ENCODE data around the gene GNS. TPM values are rescaled to one million over a fixed set of nuclear protein-coding genes. Genes with fewer than 3 reads are reported as not detected.

GNS gene
- total and polyA plus RNA-seq, 5 experiments from 2014 or later, result 30.1 to 39.8 (median 36.3) TPM

GRCh38 chr12:64767495-64767894, 8.3 kb upstream of the GNS start:
- no peaks in the 10 kb centered on the region for H3K4me1 Mint-ChIP-seq
- ATAC-seq (no peak), DNase-seq (no peak)
- no peak overlapping the region for H3K27ac Mint-ChIP-seq
- POLR2A ChIA-PET, result no interaction called here
- H3K36me3 Mint-ChIP-seq, result peaks cover 0 to 10% (median 7%) of the 10 kb centered on the region in 3 donors
- H3K9me3 Mint-ChIP-seq, result peaks cover 0 to 9% (median 2%) of the 10 kb centered on the region in 9 donors
- H3K27me3 Mint-ChIP-seq, result peaks cover 5 to 13% (median 6%) of the 10 kb centered on the region in 5 donors
- no peak overlapping the region for H3K4me3 Mint-ChIP-seq

- peak in 3 of 10 donors; percentile 17 to 44 (median 41) for DNase-seq
- Mint-ChIP-seq H3K27ac (peak overlapping the region in 5 of 10 donors; percentile 34 to 78 (median 68)), H3K27me3 (peaks cover 0 to 1% (median 0%) of the 10 kb centered on the region in 5 donors), H3K4me1 (peaks cover 11 to 51% (median 38%) of the 10 kb centered on the region in 4 donors), H3K9me3 (no peaks in the 10 kb centered on the region), H3K4me3 (peak overlapping the region in 4 of 10 donors; percentile 23 to 94 (median 27)), H3K36me3 (peaks cover 0 to 4% (median 0%) of the 10 kb centered on the region in 3 donors)
- POLR2A ChIA-PET, result interaction anchor here (0.6 to 2.7 kb wide), 2 partner anchors 16 to 20 kb away, joined by 3 to 9 read pairs; no protein-coding TSS in a partner anchor
- ATAC-seq, result peak in 1 of 2 donors; percentile 26
Observed at GRCh38 chr12:64760808-64761573, 1.8 kb upstream of the GNS start.

GRCh38 chr12:64757771-64758170, 1.4 kb downstream of the GNS start:
- peak overlapping the region; percentile 6 to 86 (median 76) for H3K27ac Mint-ChIP-seq
- H3K4me3 Mint-ChIP-seq, result peak overlapping the region; percentile 6 to 97 (median 64)
- H3K27me3 Mint-ChIP-seq, result no peaks in the 10 kb centered on the region

GRCh38 chr12:64756376-64756775, 2.8 kb downstream of the GNS start:
- H3K4me1 Mint-ChIP-seq, result peaks cover 17 to 70% (median 47%) of the 10 kb centered on the region in 4 donors
- no peak overlapping the region for H3K4me3 Mint-ChIP-seq
- ATAC-seq (no peak), DNase-seq (no peak)
- peaks cover 0 to 37% (median 3%) of the 10 kb centered on the region in 3 donors for H3K36me3 Mint-ChIP-seq
- H3K27me3 Mint-ChIP-seq, result no peaks in the 10 kb centered on the region
- POLR2A ChIA-PET, result no interaction called here
- no peaks in the 10 kb centered on the region for H3K9me3 Mint-ChIP-seq
- peak overlapping the region in 5 of 10 donors; percentile 7 to 83 (median 44) for H3K27ac Mint-ChIP-seq

More at GRCh38 chr12:64757771-64758170, 1.4 kb downstream of the GNS start:
- ATAC-seq (no peak), DNase-seq (no peak)
- Mint-ChIP-seq H3K9me3 (no peaks in the 10 kb centered on the region), H3K4me1 (peaks cover 17 to 74% (median 48%) of the 10 kb centered on the region in 4 donors), H3K36me3 (peaks cover 0 to 25% (median 3%) of the 10 kb centered on the region in 3 donors)
- POLR2A ChIA-PET, result no interaction called here

GRCh38 chr12:64753427-64753826, 5.8 kb downstream of the GNS start:
- POLR2A ChIA-PET, result no interaction called here
- ATAC-seq (no peak), DNase-seq (no peak)
- Mint-ChIP-seq H3K9me3 (no peaks in the 10 kb centered on the region), H3K36me3 (peaks cover 0 to 60% (median 14%) of the 10 kb centered on the region in 3 donors), H3K4me3 (no peak overlapping the region), H3K27me3 (no peaks in the 10 kb centered on the region), H3K4me1 (peaks cover 12 to 51% (median 30%) of the 10 kb centered on the region in 4 donors), H3K27ac (peak overlapping the region in 3 of 10 donors; percentile 0 to 46 (median 20))

- ATAC-seq (no peak), DNase-seq (no peak)
- no peaks in the 10 kb centered on the region for H3K9me3 Mint-ChIP-seq
- H3K4me1 Mint-ChIP-seq, result peaks cover 12 to 48% (median 27%) of the 10 kb centered on the region in 4 donors
- POLR2A ChIA-PET, result no interaction called here
- H3K36me3 Mint-ChIP-seq, result peaks cover 0 to 66% (median 15%) of the 10 kb centered on the region in 3 donors
- peak overlapping the region in 2 of 10 donors; percentile 0 to 20 for H3K27ac Mint-ChIP-seq
- no peaks in the 10 kb centered on the region for H3K27me3 Mint-ChIP-seq
- no peak overlapping the region for H3K4me3 Mint-ChIP-seq
Observed at GRCh38 chr12:64752833-64753238, 6.4 kb downstream of the GNS start.

- Mint-ChIP-seq H3K4me3 (no peak overlapping the region), H3K27ac (peak overlapping the region in 1 of 10 donors; percentile 8), H3K36me3 (peaks cover 4 to 73% (median 17%) of the 10 kb centered on the region in 3 donors), H3K9me3 (no peaks in the 10 kb centered on the region), H3K4me1 (peaks cover 11 to 41% (median 20%) of the 10 kb centered on the region in 4 donors), H3K27me3 (no peaks in the 10 kb centered on the region)
- POLR2A ChIA-PET, result no interaction called here
- no peak for DNase-seq
- no peak for ATAC-seq
Observed at GRCh38 chr12:64752032-64752431, 7.2 kb downstream of the GNS start.

- H3K4me1 Mint-ChIP-seq, result peaks cover 6 to 27% (median 8%) of the 10 kb centered on the region in 4 donors
- ATAC-seq (no peak), DNase-seq (no peak)
- peak overlapping the region in 1 of 10 donors; percentile 39 for H3K4me3 Mint-ChIP-seq
- H3K36me3 Mint-ChIP-seq, result peaks cover 5 to 82% (median 25%) of the 10 kb centered on the region in 3 donors
- peak overlapping the region in 1 of 10 donors; percentile 45 for H3K27ac Mint-ChIP-seq
- H3K27me3 Mint-ChIP-seq, result no peaks in the 10 kb centered on the region
- POLR2A ChIA-PET, result interaction anchor here (0.7 kb wide), 1 partner anchor 31 kb away, joined by 6 read pairs; no protein-coding TSS in a partner anchor
- H3K9me3 Mint-ChIP-seq, result no peaks in the 10 kb centered on the region
Observed at GRCh38 chr12:64749461-64750200, 9.6 kb downstream of the GNS start.

GRCh38 chr12:64747695-64748094, 11.5 kb downstream of the GNS start:
- Mint-ChIP-seq H3K4me1 (peaks cover 0 to 13% (median 4%) of the 10 kb centered on the region in 4 donors), H3K27me3 (no peaks in the 10 kb centered on the region), H3K27ac (peak overlapping the region in 2 of 10 donors; percentile 17 to 88), H3K36me3 (peaks cover 5 to 87% (median 41%) of the 10 kb centered on the region in 3 donors), H3K9me3 (no peaks in the 10 kb centered on the region), H3K4me3 (no peak overlapping the region)
- POLR2A ChIA-PET, result no interaction called here
- DNase-seq (no peak), ATAC-seq (no peak)

GRCh38 chr12:64746663-64747062, 12.5 kb downstream of the GNS start:
- Mint-ChIP-seq H3K4me3 (no peak overlapping the region), H3K36me3 (peaks cover 5 to 89% (median 42%) of the 10 kb centered on the region in 3 donors), H3K27me3 (no peaks in the 10 kb centered on the region), H3K9me3 (no peaks in the 10 kb centered on the region), H3K4me1 (peaks cover 0 to 12% (median 4%) of the 10 kb centered on the region in 4 donors), H3K27ac (peak overlapping the region in 1 of 10 donors; percentile 28)
- no peak for ATAC-seq
- no peak for DNase-seq
- POLR2A ChIA-PET, result no interaction called here

GRCh38 chr12:64745980-64746379, 13.2 kb downstream of the GNS start:
- H3K4me1 Mint-ChIP-seq, result peaks cover 0 to 12% (median 4%) of the 10 kb centered on the region in 4 donors
- H3K9me3 Mint-ChIP-seq, result no peaks in the 10 kb centered on the region
- DNase-seq, result no peak
- H3K27me3 Mint-ChIP-seq, result no peaks in the 10 kb centered on the region
- POLR2A ChIA-PET, result no interaction called here
- H3K27ac Mint-ChIP-seq, result no peak overlapping the region
- ATAC-seq, result no peak
- H3K36me3 Mint-ChIP-seq, result peaks cover 5 to 89% (median 47%) of the 10 kb centered on the region in 3 donors
- no peak overlapping the region for H3K4me3 Mint-ChIP-seq

GRCh38 chr12:64745259-64745807, 13.9 kb downstream of the GNS start:
- no peak overlapping the region for H3K27ac Mint-ChIP-seq
- POLR2A ChIA-PET, result interaction anchor here (0.6 to 0.7 kb wide), 2 partner anchors 15 to 174 kb away, joined by 3 to 5 read pairs; no protein-coding TSS in a partner anchor
- peaks cover 5 to 90% (median 48%) of the 10 kb centered on the region in 3 donors for H3K36me3 Mint-ChIP-seq
- no peaks in the 10 kb centered on the region for H3K27me3 Mint-ChIP-seq
- H3K9me3 Mint-ChIP-seq, result no peaks in the 10 kb centered on the region
- no peak overlapping the region for H3K4me3 Mint-ChIP-seq
- DNase-seq (no peak), ATAC-seq (no peak)
- H3K4me1 Mint-ChIP-seq, result peaks cover 0 to 12% (median 4%) of the 10 kb centered on the region in 4 donors
